UCSD-AML1 (cell line): ENCODE data around the gene C2CD3.

Experiments used
- DNase-seq: peaks from one replicate; lab custom pipeline; 2025; ENCODE audit not compliant: unreplicated experiment; lab: John Stamatoyannopoulos, UW

The C2CD3 gene

GRCh38 chr11:73983741-73984538, 186.9 kb downstream of the C2CD3 start:
- no peak for DNase-seq

DNA sequence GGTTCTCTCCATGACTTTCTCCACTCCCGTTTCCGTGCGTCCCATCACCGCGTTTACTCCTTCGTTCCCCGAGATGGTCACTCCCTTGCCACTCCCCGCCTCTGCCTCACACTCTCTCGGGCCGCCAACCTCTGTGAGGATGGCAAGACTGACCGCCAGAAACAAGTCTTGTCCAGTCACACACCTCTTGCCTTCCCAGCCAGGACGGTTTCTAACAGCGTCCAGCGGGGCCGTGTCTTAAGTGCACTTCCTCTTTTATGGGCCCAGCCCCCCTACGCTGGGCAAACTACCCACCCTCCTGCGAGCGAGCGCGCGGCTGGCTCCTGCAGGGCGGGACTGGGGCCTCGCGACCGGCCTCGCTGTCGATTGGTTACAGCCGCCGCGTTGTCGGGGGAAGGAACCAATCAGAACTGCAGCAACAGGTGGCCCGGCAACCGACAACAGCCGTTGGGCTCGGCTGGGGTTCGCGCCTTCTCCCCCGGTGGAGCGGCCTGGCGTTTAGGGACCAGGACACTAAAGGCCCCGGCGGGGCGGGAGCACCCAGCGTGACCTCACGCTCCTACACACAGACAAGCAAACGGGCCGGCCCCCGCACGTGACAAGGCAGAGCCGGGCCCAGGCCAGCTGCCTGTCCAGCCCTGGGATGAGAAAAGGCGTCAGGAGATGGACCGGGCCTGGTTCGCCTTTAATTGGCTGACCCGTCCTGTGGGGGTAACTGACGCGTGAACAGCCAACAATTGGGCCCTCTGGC, 187.6 kb downstream of the C2CD3 start:
- DNase-seq = peak; percentile 95

DNA sequence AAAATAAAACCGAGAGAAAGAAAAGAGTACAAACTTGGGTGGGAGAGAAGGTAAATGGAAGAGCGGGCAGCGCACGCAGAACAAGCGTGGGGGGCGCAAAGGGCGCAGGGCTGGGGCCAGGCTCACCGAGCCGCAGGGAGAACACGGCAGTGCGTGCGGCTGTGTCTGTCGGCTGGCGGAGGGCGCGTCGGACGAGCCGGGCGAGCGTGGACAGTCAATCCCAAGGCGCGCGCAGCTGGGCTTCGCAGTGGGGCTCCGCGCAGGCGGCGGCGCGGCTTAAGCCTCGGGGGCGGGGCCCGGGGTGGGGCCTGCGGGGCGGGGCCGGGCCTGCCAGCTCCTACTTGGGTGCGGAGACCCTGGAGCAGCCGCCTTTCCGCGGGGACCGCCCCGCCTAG, 188.2 kb downstream of the C2CD3 start, which contains the start of gene UCP2:
Gene UCP2, minus strand, starts transcription at position 249 of the 395 bp plus-strand sequence. CDS start 4,465 bp downstream, outside the sequence.
- peak; percentile 92 for DNase-seq

- DNase-seq = no peak
Observed at GRCh38 chr11:73981051-73981805, 189.6 kb downstream of the C2CD3 start.

DNA sequence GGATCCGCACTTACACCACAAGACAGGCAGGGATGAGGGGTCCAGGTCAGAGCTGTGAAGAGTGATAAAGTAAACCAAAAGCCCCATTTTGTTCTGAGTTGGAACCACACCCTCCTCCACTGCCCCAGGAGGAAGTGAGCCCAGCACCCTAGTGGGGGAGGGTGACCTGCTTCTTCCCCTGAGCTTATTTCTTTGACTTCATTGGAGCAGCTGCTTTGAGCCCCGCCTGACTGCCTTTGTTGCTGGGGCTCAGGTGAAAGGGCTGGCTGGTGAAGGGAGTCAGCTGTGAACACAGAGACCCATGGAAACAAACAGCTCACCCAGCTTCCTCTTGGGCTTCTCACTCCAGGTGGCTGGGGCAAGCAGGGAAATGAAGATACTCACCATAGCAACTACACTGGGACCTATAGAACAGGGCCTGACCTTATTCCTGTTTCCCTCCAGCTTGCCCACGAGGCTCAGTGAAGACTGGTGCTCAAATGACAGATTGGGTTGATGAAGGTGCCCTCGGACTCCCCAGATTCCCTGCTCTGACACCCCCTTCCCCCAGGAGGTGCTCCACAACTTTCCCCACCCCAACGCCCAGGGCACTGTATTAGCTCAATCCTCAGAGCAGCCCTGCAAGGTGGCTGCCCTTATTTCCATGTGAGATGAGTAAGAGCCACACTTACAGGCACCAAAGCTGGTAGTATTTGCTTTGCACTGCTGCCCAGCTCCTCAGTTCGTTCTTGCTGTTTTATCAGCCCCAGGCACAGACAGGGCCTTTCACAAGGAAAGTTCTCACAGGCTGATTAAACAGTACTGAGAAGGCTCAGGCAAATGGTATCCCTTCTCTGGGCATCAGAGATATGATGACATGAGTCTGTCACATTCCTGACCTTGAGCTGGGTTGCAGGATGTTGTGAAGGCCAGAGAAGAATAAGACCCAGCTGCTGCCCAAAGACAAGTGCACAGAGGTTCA, 190.5 kb downstream of the C2CD3 start:
- peak; percentile 57 for DNase-seq

- DNase-seq = no peak
Observed at GRCh38 chr11:73978576-73979086, 192.2 kb downstream of the C2CD3 start.

DNA sequence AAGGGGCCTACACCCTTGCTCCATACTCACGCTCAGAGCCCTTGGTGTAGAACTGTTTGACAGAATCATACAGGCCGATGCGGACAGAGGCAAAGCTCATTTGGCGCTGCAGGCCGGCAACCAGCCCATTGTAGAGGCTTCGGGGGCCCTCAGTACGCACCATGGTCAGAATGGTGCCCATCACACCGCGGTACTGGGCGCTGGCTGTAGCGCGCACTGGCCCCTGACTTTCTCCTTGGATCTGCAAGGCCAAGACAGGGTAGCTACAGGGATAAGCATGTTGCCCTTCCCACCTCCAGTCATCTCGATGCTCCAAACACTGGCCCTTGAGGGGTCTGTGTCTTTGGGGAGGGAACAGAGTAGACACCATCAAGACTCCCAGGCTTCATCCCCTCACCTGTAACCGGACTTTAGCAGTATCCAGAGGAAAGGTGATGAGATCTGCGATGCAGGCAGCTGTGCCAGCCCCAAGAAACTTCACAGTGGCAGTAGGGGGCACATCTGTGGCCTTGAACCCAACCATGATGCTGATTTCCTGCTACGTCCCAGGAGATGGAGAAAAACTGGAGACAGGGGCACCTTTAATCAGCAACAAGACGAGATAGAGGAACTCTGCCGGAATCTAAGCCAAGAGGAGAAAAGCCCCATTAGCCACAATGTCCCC, 192.8 kb downstream of the C2CD3 start:
- no peak for DNase-seq

GRCh38 chr11:73976451-73977151, 194.2 kb downstream of the C2CD3 start:
- no peak for DNase-seq

GRCh38 chr11:73975479-73975757, 195.4 kb downstream of the C2CD3 start:
- DNase-seq = no peak

GRCh38 chr11:73974604-73975478, 196.0 kb downstream of the C2CD3 start:
- DNase-seq = no peak

GRCh38 chr11:73972620-73973449, 198.0 kb downstream of the C2CD3 start:
- no peak for DNase-seq

- no peak for DNase-seq
Observed at GRCh38 chr11:73972187-73972586, 198.6 kb downstream of the C2CD3 start.

- no peak for DNase-seq
Observed at GRCh38 chr11:73971175-73971719, 199.6 kb downstream of the C2CD3 start.

DNA sequence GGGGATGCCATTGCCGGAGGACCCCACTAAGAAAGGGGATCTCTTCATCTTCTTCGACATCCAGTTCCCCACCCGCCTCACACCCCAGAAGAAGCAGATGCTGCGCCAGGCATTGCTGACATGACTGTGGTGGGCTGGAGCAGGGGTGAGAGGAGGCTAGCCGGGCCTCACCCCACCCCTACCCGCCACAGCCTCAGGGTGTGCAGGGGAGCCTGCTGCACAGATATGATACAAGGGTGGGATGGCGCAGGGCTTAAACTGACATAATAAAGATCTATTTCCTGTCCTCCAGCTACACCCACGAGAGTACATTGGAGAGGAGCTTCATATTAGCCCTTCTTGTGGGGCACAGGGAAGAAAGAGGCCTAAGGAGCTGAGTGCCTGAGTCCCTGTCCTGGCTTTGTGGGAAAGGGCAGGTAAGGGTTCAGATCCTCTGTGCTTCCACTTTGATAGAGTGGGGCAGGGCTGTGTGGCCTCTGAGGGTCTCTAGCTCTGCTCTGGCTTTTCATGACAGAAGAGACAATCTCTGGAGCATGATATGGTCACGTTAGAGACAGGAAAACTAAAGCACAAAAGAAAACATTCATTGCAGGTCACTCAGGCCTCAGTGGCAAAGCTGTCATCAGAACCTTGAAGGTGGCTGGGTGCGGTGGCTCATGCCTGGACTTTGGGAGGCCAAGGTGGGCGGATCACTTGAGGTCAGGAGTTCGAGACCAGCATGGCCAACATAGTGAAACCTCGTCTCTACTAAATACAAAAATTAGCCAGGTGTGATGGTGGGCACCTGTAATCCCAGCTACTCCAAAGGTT, 200.6 kb downstream of the C2CD3 start:
- DNase-seq = no peak

GRCh38 chr11:73969091-73969490, 201.7 kb downstream of the C2CD3 start:
- DNase-seq = no peak

GRCh38 chr11:73968356-73968966, 202.3 kb downstream of the C2CD3 start:
- no peak for DNase-seq
